ENCODE results near the gene TEC. TPM values are rescaled to one million over a fixed set of nuclear protein-coding genes. Genes with fewer than 3 reads are reported as not detected.

Gene TEC
- total RNA-seq, 1 donor from 2014 or later, result 3.1 TPM

DNA sequence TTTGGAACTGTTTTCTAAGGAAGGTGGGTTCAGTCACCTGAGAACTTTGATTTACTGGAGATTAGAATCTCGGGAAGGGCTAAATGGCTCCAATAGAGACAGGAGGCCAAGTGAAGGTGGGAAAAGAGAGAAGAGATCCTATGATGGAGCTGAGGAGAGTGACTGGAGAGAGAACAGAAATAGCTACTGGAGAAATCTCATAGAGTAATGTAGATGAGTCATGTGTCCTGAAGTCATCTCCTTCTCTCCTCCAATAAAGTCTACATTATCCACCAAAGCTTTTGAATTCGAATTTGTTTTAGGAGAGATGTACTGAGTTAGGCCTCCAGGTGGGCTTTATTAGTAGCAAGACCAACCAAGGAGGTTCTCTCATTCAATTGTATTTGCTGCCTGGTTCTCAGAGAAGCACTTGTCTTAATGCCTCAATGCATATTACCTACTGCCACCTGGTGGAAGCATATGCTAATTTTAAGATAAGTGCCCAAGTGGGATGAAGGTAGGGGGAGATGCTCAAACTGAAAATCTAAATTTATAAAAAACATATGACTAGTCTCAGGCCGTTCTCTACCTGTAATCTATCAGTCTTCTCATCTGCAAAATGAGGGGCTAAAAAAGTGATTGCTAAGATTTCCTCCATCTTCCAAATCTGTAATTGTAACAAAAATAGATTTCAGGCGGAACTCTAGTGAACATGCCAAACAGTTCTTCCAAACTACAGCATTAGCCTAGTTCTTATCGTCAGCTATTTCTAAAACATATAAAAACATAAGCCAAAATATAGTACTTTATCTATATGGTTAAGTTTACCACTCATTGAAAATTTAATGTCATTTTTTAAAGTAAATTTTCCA is 160.0 kb downstream of the TEC start:
- intact Hi-C loops (cut with DNase I), result no loop called here
- DNase-seq (ENCODE audit: low spot score), result no peak

DNA sequence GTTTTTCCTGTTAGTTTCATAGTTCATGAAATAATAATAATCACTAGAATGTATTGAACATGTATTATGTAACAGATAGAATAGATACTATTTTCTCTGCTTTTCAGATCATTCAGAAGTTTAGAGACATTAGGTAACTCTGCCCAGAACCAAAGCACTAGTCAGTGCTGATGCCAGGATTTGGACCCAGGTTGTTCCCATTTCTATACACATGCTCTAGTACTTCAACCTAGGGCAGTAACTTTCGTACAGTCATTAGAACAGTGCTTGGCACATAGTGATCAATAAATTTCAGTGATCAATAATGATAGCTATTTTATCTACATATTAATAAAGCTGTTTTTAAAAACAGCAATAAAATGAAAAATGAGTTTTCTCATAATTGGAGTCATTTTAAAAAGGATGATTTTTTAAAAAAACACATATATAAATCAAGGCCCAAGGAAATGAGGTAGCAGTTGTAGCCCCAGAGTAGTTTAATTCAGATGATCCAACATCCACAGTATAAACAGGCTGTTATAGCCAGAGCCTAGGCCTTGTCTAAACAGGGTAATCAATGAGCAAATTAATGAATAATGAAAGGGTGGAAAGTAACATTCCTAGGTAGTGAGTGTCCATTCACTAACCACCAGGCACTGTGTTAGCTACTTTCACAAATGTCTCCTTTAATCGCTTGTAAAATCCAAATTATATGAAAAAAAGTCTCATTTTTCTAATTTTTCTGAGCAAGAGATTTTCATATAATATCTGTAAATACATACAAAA is 161.1 kb downstream of the TEC start:
- intact Hi-C loops (cut with DNase I), result no loop called here
- no peak for DNase-seq (ENCODE audit: low spot score)

DNA sequence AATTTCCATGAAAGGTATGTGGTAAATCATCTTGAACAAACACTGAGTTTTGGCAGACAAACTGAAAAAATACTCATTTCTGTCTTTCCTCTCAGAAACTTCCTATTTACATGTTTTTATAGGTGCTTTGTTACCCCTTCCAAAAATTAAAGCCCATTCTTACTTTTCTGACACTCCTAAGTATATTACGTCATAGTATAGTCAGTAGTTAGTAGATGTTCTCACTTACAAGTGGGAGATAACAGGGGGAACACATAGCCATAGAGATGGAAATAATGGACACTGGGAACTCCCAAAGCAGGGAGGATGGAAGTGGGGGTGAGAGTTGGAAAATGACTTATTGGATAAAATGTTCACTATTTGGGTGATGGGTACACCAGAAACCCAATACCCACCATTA is 164.4 kb downstream of the TEC start:
- intact Hi-C loops (cut with DNase I), result no loop called here
- no peak for DNase-seq (ENCODE audit: low spot score)

DNA sequence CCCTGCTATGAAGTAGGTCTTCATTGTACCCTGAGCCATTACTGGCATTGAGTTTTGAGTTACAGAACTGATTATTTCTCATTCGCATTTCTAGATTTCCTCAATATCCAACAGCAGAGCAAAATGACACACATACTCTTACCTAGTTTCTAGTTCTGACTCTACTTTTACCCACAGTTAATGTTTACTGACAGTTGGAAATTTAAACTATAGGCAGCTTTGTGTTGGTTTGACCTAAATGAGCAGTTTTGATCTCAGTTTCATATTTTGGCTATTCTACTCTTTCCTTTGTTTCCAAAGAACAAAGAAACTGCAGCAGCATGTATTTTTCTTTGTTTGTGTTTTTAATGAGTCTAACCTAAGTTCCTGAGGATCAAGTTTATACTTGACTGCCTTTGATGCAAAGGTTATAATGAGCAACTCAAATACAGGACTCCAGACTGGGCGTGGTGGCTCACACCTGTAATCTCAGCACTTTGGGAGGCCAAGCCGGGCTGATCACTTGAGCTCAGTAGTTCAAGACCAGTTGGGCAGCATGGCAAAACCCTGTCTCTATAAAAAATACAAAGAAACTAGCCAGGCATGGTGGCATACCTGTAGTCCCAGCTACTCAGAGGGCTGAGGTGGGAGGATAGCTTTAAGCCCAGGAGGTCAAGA is 166.0 kb downstream of the TEC start:
- intact Hi-C loops (cut with DNase I), result no loop called here

DNA sequence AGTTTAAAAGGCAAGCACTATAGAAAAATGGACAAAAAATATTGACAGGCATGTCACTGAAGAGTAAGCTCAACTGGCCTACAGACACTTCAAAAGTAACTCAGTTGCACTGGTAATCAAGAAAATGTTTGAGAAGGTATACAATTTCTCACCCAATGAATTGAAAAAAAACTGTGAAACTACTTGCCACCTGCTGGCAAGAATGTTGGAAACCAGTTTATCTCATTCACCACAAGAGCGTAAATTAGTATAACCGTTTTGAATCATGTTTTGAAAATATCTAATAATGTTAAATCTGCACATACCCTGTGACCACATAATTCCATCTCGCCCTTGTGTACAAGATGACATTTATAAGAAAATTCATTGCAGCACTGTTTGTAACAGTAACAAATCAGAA is 167.3 kb downstream of the TEC start:
- intact Hi-C loops (cut with DNase I), result no loop called here

More for the DNA sequence above, 166.0 kb downstream of the TEC start:
- DNase-seq (ENCODE audit: low spot score), result no peak

DNA sequence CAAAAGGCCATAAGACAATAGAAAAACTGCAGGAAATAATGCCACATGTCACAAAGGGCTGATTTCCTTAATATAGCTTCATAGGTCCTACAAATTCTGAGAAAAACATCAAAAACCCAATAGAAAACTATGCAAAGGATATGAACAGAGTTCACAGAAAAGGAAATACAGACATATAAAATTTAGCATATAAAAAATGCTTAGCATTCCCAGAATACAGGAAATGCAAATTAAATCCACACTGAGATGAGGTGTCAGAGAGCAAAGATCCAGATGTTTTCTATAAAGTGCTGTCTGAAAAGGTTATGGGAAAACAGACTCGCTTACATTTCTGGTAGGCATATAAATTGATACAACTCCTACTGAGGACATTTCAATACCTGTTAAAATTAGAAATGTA is 169.4 kb downstream of the TEC start:
- intact Hi-C loops (cut with DNase I), result no loop called here
- DNase-seq (ENCODE audit: low spot score), result no peak

More for the DNA sequence above, 167.3 kb downstream of the TEC start:
- no peak for DNase-seq (ENCODE audit: low spot score)

DNA sequence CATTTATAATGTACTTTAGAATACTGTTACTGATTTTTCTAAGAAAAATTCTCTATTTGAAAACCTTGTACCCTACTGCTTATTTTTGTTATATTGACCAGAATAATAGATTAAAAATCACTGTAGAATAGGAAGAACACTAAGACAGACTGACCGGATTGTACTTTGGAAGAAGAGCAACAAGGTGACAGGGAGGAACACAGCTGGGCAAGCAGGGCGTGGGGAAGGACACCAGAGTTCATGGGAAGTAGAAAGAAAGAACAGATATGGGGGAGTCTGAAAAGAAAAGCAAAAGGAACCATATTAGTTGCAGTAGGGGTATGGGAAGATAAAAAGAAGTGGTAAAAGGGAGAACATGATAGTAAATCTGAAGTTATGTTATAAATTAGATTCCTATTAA is 174.2 kb downstream of the TEC start:
- DNase-seq (ENCODE audit: low spot score), result no peak
- intact Hi-C loops (cut with DNase I), result no loop called here

DNA sequence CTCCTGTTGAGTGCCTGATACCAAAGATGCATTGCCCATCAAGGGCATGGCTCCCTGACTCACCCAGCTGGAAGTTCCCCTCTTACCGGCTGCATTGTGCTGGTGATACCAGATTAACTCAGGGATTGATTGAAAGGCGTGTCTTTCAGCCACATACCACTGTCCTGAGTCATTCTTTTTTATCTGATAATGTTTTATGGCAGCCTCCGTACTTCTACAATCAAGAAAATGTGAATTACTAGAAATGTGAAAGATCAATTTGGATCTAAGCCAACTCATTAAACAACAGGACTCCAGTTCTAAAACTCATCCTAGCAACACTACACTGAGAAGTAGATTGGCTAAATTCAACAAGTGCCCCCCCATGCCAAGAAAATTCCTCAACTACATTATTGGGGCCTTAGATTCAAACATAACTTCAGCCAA is 175.6 kb downstream of the TEC start:
- DNase-seq (ENCODE audit: low spot score), result no peak
- intact Hi-C loops (cut with DNase I), result no loop called here

DNA sequence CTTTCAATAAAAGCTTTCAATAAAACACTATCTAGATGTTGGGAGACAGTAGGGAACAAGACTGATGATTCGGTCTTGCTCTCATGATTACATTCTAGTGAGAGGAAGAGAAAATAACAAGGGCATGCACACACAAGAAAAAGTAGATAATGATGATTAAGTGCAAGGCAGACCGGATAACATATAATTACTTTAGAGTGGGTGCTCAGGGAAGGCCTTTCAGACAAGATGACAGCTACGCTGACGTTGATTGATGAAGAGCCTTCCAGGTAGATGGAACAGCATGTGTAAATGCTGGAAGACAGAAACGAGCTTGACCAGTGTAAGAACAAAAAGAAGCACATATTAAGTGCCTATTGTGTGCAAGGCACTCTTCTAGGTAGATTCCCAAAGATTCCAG is 179.0 kb downstream of the TEC start:
- intact Hi-C loops (cut with DNase I), result no loop called here
- no peak for DNase-seq (ENCODE audit: low spot score)

DNA sequence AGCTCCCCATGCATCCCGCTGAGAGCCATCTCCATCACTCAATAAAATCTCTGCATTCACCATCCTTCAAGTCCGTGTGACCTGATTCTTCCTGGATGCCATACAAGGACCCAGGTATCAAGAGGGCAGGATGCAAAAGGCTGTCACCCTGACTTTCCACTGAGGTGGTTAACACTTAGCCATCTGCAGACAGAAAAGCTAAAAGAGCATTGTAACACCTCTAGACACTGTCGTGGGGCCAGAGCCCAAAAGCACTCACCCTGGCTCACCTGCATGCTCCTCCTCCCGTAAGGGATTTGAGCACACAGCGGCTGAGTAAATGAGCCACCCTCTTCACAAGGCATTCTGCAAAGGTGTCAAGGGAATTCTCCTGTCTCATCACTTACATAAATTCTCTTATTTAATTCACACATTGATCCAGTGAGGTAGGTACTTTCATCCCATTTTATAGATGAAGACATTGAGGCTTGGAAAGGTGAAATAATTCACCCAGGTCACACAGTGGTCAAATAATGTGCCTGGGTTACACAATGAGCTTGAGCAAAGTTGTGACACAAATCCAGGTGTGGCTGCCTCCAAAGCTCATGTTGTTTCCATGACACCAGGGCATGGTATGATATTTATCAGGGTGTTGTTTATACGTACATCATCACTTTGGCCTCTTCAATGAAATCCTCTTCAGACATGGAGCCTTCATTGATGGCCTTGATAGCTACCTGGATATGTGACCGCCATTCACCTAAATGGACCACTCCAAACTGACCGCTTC is 183.6 kb downstream of the TEC start:
- intact Hi-C loops (cut with DNase I), result loop anchor here (5.0 kb wide), 3 partner anchors 69 to 159 kb away; partner anchors contain the start of genes CNGA1 and NIPAL1
- DNase-seq (ENCODE audit: low spot score), result no peak

Other genes starting within 250 kb of the TEC start
- 1.2 TPM for gene TXK, start 135.6 kb downstream of the TEC start, total RNA-seq
- 159 TPM for gene SLAIN2, start 71.7 kb upstream of the TEC start, total RNA-seq
- 0.35 TPM for gene SLC10A4, start 213.5 kb upstream of the TEC start, total RNA-seq
- not detected for gene ZAR1, start 220.4 kb upstream of the TEC start, total RNA-seq

Measured in cardiac septum (tissue), 1 donor.